HG03135 (cell line): ENCODE data around the gene RHPN2.
A peak's percentile ranks its signal among the peaks of the same experiment; 100 is the strongest.
"Not testable (repeated sequence)": the region's sequence is repeated elsewhere in the genome, so short reads cannot be mapped to it uniquely, and the experiment has no call there.

ENCODE experiments used
- ATAC-seq: cut with Tn5 transposase; IDR thresholded peaks from one replicate; pipeline ENCODE4 v1.9.1; 2021; ENCODE audit warnings: mild to moderate bottlenecking, moderate library complexity; ENCODE audit not compliant: unreplicated experiment

The RHPN2 gene

DNA sequence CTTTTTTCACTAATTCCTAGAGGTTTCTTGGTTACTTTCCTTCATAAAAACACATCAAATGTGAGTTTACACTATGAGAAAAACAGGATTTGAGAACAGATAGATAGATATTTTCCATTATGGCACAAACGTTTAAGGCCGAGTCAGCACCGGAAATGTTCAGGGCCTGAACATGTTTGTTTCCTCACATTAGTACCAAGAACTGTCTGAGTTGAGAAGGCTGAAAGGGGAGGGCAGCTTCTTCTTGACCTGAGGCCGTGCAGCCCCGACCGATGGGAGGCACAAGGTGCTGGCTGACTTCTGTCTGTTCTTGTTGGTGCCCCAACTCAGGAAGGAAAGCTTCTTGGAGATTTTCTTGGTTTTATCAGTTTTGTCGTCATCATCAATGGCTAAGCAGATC, 84.9 kb downstream of the RHPN2 start:
- ATAC-seq: not testable (repeated sequence)

DNA sequence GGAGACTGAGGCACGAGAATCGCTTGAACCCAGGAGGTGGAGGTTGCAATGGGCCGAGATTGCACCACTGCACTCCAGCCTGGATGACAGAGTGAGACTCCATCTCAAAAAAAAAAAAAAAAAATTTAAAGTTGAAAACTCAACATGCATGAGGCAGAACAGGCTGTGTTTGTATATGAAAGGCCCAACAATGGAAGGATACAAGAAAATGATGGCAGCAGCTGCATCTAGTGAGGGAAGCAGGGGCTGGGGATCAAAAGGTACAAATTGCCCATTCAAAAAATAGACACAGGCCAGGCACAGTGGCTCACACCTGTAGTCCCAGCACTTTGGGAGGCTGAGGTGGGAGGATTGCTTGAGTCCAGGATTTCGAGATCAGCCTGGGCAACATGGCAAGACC, 86.9 kb downstream of the RHPN2 start:
- ATAC-seq: not testable (repeated sequence)

GRCh38 chr19:32977280-32977679, 87.4 kb downstream of the RHPN2 start:
- ATAC-seq: no peak

DNA sequence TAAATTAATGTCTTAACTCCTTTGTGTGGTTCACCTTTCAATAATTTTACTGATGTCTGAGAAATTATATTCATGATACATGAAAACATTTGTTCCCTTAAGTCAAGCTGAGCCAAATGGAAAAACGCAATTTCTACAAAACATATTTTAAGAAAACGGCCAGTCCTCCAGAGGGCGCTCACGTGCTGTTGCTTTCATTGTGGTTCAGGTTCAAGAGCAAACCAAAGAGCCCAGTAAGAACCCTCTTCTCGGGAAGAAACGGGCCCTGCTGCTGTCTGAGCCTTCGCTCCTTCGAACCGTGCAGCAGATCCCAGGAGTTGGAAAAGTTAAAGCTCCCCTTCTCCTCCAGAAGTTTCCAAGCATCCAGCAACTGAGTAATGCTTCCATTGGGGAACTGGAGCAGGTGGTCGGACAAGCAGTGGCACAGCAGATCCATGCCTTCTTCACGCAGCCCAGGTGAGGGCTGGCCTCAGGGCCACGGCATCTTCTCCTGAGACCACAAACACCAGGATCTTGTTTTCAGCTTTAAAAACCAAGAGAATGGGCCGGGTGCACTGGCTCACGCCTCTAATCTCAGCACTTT, 88.4 kb downstream of the RHPN2 start:
- ATAC-seq: no peak

GRCh38 chr19:32971715-32972540, 92.8 kb downstream of the RHPN2 start, which contains the start of the genes CEP89 and FAAP24:
CEP89 (minus strand) TSS chr19:32971958; CDS start chr19:32971874, 84 bp downstream.
FAAP24 (plus strand) TSS chr19:32972242; CDS start chr19:32973197, 955 bp downstream.
- peak; percentile 99 for ATAC-seq

DNA sequence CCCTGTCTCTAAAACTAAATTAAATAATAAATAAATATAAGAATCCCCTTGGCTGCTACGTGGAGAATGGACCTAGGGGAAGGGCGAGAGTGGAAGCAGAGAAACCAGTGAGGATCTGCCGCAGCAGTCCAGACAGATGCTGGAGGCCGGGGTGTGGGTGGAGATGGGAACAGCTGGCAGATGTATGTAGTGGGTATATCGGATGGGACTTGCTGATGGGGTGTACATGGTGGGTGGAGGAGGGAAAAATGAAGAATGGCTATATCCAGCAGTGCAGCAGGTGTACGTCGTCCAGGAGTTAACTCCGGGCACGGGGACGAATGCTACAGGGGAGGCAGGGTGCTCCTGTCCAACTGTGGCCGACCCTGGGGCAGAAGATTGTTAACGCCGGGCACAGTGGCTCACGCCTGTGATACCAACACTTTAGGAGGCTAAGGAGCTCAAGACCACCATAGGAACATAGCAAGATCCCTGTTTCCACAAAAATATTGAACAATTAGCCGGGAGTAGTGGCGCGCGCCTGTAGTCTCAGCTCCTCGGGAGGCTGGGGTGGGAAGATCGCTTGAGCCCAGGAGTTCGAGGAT, 93.6 kb downstream of the RHPN2 start:
- no peak for ATAC-seq

DNA sequence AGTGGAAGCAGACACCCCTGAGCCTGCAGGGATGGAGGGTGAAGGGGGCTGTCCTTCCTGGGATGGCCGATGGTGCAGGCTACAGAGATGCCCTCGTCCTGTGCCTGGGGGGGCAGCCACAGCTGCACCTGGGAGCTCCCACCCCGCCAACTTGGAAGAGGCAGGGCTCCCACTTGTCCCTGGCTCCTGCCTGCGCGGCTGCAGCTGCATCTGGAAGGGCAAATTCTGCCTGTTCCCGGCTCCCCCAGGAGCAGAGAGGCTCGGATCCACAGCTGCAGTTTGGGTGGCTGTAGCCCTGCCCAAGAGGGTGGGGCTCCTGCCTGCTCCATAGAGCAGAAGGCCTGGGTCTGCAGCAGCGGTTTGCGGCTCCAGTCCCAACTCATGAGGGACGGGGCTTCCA, 95.1 kb downstream of the RHPN2 start:
- ATAC-seq: no peak

DNA sequence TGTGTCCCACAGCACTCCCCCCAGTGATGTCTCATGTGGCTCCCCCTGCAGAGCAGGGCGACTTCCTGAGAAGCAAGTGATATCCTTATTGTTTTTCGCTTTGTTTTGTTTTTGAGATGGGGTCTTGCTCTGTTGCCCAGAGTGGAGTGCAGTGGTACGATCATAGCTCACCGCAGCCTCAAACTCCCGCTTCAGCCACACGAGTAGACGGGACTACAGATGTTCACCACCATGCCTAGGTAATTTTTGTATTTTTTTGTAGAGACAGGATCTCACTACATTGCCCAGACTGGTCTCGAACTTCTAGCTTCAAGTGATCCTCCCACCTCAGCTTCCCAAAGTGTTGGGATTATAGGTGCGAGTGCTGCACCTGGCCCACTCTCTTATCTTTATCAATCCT, 97.9 kb downstream of the RHPN2 start:
- ATAC-seq: no peak

DNA sequence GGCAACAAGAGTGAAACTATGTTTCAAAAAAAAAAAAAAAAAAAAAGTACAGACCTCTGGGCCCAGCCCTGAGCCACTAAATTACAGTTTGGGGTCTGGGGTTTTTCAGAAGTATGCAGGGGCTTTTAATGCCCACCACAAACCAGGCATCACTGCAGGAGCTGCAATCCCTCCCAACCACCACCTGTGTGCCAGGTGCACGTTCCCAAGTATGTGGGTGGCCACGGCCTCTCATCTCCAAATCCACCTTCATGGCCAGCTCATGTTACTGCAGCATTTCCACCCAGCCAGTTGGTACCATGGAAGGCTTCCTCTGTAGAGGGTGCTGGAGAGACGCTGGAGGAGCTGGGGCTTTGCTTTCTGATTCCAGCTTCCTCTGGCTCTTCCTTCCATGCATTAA, 119.4 kb downstream of the RHPN2 start:
- no peak for ATAC-seq

DNA sequence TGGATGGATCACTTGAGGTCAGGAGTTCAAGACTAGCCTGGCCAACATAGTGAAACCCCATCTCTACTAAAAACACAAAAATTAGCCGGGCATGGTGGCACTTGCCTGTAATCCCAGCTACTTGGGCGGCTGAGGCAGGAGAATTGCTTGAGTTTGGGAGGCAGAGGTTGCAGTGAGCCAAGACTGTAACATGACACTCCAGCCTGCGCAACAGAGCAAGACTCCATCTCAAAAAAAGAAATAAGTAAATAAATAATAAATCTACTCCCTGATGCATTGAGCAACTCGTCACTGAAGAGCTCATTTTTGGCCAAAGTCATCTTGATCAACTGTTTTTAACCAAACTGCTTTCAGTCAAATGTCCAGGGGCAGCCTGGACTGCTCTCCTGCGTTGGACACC, 123.4 kb downstream of the RHPN2 start:
- not testable (repeated sequence) for ATAC-seq

DNA sequence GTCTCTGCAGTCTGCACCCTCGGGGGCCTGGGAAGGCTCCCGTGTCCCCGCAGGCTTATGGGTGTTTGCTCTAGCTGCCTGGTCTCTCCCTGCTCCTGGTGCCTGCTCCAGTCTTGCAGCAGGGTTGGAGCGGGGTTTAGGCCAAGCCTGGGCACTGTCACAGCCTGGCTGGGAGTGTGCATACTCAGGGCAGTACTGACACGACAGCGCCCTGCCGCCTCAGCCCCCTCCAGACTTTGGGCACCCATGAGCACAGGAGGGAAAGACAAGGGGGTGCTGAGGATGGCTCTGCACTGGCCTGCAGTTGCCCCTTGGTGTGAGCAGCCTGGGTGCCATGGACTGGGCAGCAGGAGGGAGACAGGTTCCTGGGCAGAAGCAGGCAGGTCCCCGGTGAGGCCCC, 128.6 kb downstream of the RHPN2 start:
- ATAC-seq: no peak

DNA sequence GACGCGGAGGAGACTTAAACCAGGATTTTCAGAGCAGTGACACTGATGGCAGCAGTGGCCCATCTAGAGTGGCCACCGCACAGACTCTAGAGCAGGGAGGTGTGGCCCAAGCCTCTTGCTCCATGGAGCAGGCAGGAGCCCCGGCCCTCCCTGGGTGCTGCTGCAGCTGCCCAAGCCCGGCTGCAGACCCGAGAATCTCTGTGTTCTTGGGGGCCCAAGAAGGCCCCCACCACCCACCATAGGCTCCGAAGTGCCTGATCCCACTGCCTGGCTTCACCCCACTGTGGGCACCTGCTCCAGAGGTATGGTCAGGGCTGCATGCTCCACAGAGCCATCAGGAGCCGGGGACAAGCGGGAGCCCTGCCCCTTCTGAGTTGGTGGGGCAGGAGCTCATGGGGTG, 129.1 kb downstream of the RHPN2 start:
- no peak for ATAC-seq

- no peak for ATAC-seq
Measured at GRCh38 chr19:32933571-32933970, 131.1 kb downstream of the RHPN2 start.

- ATAC-seq: no peak
Measured at GRCh38 chr19:32930567-32930966, 134.1 kb downstream of the RHPN2 start.

DNA sequence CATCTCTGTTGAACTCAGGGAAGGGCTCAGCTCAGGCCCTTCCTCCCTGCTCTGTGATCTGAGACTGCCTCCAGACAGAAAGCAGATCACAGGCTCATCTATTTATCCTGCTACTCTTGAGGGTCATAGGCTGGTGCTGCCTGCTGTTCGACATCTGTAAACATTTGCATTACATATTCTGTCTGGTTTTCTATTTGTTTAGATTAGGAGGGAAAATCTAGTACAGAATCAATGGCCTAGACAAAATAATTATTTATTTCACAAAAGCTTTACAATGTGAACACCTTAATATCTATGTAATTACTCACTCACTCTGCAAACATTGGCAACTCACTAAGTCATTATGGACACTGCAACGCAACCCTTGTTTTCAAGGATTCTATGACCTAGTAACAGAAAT, 135.9 kb downstream of the RHPN2 start:
- ATAC-seq: no peak
